CD1c-positive myeloid dendritic cell (primary cell): ENCODE data around the gene NT5E.

Experiments
- DNase-seq: peaks from one replicate; pipeline ENCODE4 v3.0.0-alpha.2; 2016; ENCODE audit errors: extremely low spot score

Gene NT5E

DNA sequence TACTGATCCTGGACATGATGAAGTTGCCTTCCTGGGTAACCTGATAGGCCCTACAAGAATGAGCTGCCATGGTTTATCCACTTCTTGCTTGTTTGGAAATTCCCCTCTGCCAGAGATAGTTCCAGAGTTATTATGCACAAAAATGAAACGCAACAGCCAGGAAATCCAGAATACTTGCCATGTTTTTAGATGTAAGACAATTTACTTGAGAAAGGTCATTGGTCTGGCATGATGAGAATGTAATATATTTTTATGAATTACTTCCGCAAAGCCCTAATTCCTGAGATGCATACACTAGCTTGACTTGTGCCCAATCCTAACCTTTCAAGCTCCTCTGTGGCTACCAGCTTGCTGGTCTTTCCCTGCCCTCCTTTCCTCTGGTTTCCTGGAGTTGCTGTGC is 27.9 kb upstream of the NT5E start:
- DNase-seq = no peak

DNA sequence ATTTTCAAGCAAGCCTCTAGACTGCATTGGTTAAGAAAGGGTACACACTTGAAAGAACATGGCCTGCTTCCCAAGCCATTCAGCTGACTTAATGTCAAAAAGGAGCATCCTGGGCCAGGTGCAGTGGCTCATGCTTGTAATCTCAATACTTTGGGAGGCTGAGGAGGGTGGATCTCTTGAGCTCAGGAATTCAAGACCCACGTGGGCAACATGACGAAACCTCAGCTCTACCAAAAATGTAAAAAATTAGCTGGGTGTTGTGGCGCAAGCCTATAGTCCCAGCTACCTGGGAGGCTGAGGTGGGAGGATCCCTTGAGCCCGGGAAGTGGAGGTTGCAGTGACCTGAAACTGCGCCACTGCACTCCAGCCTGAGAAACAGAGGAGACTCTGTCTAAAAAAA is 26.9 kb upstream of the NT5E start:
- DNase-seq = no peak

DNA sequence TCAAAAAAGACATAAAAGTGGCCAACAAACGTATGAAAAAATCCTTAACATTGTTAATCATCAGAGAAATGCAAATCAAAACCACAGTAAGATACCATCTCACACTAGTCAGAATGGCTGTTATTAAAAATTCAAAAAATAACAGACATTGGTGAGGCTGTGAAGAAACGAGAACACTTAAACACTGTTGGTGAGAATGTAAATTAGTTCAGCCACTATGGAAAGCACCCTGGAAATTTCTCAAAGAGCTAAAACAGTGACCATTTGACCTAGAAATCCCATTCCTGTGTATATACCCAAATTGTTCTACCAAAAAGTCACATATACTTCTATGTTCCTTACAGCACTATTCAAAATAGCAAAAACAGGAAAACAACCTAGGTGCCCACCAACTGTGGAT is 24.9 kb upstream of the NT5E start:
- DNase-seq = no peak

DNA sequence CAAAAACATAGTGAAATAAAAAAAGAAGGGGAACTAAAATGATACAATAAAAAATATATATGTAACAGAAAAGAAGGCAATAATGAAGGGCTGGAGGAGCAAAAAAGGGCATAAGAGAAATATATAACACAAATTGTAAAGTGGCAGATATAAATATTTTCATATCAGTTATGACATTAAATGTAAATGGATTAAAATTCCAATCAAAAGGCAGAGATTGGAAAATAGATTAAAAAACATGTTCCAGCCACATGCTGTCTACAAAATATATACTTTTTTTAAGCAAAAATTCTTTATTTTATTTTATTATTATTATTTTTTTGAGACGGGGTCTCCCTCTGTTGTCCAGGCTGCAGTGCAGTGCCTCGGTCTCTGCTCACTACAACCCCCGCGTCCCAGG is 23.9 kb upstream of the NT5E start:
- no peak for DNase-seq

DNA sequence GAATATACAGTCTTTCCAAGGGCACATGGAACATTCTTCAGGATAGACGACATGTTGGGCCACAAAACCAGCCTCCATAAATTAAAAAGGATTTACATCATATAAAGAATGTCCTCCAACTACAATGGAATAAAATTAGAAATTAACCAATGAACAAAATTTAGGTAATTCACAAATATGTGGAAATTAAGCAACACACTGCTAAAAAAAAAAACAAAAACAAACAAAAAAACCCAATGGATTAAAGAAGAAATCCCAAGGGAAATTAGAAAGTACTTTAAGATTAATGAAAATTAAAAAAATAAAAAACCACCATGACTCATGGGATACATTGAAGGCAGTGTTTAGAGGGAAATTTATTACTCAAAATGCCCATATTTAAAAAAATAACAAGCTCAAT is 21.4 kb upstream of the NT5E start:
- no peak for DNase-seq

DNA sequence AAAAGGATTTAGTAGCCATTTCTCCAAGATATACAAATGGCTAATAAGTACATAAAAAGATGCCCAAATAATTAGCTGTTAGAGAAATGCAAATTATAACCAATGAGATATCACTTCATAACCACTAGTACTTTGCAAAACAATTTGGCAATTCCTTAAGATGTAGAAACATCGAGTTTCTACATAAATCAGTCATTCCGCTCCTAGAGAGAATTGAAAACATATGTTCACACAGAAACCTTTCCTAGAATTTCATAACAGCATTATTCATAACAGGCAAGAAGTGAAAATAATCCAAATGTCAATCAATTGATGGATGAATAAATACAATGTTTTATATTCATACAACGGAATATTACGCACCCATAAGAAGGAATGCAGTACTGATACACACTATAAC is 20.5 kb upstream of the NT5E start:
- DNase-seq = no peak

DNA sequence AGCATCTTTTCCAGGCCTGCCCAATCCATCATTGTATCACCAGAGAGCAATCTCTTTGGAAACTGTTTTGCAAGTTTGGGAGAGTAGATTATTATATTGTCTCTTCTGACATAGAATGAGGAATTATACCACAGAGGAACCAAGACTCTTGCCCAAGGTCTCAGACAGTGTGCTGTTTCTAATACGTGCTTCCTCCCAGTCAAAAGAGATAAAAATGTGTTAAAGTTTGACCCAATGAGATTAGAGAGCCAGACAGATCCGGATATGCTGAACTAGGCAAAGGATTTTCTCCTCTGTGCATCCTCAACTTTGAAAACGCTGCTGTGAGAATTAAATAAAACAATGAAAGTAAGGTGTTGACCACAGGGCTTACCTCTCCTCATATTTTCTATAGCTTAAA is 18.6 kb upstream of the NT5E start:
- no peak for DNase-seq

DNA sequence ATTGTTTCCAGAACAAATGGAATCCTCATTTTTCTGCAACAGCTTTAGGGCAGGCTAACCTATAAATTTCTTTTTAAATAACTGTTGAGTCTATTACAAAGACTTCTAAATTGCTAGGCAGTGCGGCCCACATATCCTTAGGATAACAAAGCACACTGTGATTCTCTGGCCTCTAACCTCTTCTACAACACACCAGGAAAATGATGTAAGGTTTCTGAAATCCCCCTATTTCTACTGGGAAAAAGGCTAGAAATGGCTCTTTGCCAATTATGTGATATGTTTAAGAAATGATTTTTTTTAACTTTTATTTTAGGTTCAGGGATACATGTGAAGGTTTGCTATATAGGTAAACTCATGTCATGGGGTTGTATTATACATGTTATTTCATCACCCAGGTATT is 17.3 kb upstream of the NT5E start:
- no peak for DNase-seq

DNA sequence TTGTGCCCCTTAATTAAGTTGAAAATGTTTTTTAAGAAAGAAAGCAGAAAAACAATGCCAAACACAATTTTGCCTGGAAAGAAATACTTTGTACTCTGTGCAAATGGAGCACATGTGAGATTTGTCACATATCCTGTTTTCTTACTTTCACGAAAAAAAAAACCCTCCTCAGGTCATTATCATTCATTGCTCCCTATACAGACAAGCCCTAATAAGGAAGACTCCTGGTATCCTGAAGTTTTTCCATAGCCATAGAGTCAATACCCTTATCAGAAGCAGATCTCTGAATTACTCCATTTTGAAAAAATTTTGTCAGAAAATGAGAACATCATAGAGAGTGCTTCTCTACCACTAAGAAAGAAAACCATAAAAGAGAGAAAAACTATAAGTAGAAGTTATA is 14.0 kb upstream of the NT5E start:
- no peak for DNase-seq

DNA sequence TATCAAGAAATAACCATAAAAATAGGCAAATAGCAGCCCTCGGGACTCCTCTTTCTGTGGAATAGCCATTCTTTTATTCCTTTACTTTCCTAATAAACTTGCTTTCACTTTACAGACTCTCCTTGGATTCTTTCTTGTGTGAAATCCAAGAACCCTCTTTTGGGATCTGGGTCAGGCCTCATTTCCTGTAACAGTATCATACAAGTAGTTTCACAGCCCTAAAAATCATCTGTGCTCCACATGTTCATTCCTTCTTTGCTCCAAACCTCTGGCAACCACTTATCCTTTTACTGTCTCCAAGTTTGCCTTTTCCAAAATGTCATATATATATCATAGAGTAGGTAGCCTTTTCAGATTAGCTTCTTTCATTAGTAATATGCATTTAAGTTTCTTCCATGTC is 13.5 kb upstream of the NT5E start:
- no peak for DNase-seq

DNA sequence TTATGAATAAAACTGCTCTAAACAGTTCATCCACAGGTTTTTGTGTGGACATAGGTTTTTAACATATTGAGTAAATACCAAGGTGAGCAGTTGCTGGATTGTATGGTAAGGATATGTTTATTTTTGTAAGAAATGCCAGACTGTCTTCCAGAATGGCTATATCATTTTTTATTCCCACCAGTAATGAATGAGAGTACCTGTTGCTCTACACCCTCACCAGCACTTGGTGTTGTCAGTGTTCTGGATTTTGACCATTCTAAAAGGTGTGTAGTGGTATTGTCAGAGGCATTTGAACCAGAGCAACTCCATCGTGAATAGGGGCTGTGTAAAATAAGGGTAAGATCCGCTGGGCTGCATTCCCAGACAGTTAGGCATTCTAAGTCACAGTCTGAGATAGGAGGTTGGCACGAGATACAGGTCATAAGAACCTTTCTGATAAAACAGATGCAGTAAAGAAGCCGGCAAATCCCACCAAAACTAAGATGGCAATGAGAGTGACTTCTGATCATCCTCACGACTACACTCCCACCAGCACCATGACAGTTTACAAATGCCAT is 12.9 kb upstream of the NT5E start:
- no peak for DNase-seq

DNA sequence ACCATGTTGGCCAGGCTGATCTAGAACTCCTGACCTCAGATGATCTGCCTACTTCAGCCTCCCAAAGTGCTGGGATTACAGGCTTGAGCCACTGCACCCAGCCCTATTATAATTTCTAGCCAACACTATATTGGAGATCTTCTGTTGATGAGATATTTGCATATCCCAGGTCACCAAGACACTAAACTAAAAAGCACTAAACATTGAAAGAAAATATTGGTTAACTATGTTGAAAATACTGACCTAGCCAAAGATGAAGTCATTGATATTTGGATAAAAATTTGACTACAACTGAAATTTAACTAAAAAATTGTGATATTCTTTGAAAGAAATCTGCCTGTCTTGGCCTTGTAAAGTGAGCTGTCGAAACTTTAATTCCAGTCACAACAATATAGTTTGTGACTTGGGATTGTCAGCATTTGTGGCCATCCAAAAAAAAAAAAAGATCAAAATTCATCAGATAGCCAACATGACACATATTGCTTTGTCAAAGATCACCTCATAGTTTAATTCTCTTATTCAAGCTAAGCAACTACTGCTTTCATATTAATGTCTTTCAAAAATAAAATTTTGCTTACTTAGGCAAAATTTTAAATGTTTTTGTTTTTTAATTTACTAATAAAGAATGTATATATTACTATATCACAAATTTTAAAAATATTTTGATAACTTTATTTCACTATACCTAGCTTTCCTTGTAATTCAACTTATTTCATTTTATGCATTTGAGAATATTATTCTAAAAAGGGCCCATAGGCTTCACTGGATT is 6.3 kb upstream of the NT5E start:
- no peak for DNase-seq

DNA sequence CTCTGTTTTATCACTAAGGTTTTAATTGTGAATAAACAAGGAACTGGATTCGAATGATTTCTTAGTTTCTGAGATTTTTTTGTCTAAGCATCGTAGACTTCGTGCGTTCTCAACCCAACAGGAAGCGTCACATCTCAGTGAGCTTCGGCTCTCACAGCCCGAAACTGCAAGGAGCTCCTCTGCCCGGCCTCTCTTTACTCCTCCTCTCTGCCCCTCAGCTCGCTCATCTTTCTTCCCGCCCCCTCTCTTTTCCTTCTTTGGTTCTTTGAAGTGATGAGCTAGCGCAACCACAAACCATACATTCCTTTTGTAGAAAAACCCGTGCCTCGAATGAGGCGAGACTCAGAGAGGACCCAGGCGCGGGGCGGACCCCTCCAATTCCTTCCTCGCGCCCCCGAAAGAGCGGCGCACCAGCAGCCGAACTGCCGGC is 480 bp upstream of the NT5E start:
- DNase-seq = no peak

DNA sequence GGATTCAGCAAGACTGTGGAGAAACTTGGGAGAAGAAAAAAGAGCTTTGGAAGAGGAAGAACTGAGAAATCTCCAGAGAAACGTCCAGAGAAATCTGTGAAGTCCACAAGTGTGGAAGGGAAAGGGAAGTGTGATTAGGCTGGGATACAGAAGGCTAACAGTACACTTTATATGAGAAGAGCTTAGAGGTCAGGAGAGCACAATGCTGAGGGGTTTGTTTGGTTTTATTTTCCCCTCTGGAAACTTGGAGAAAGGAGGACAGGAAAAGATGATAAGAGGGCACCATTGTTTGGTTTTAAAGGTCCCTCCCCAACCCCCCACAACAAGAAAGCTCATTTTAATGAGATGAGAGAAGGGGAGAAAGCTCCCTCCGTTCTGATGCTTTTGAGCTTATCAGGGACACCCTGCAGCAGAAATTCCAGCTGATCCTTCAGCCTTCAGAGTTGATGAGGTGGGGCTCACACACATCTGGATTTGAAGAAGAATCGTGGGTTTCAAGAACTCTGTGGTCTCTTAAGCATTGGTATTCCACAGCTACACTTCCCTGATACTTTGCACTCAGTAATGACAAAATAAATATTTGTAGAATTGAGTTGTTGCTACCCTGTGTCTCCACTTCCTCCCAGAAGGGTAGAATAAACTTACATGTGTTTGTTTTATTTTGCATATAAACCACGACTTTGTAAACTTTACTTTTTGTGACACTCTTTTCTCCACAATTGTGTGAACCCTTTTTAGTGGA is 1.9 kb downstream of the NT5E start:
- no peak for DNase-seq

DNA sequence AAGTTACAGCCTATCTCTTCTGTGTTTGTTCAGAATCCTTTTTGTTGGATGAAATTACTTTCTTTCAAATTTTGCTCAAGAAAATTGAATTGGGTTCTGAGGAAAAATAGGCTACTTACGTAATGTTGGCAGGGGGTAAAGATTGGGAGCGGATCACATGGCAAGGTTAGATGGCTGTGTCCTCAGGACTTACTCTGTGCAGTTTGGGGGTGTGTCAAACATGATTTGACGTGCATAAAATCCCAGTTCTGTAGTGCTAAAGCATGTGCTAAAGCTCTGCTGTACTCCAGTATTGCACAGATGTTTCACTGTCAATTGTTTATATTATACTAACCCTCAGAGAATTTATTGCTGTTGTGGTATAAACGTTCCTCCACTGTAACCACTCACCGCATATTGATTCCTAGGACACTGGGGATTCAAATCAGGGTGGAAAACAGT is 2.6 kb downstream of the NT5E start:
- no peak for DNase-seq

DNA sequence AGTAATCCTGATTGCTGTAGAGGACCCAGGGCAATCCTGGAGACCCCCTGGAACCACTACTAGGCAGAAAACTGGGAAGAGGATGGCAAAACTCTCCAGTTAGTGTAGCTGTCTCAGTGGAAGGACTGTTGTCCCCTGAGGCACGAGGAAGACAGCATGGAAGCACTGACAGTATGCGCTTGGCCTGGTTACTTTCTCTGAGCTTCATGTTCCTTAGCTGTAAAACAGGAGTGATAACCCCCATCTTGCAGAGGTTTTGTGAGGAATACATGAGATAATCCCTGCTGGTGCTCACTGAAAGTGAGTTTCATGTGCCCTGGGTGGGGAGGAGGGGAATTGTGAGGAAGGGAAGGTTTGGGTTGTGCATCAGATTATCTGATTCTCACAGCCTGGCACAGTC is 3.2 kb downstream of the NT5E start:
- DNase-seq = no peak

DNA sequence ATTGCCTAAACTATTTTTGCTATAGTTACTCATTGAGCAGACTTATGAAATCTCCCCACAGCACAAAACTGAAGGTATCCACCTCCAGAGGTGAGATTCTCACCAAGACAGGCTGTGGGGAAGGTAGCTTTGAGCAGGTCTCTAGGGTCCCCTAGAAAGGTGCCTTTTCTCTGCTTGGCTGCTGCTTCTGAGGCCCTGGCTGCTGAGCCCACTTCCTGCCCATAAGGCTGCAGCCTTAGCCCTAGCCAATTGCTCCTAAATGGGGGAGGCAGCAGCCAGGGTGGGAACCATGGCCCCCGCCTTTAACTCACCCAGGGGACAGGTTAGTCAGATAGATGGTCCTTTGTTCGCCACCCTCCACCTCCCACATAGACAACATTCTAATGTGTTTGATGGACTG is 3.6 kb downstream of the NT5E start:
- DNase-seq = no peak

DNA sequence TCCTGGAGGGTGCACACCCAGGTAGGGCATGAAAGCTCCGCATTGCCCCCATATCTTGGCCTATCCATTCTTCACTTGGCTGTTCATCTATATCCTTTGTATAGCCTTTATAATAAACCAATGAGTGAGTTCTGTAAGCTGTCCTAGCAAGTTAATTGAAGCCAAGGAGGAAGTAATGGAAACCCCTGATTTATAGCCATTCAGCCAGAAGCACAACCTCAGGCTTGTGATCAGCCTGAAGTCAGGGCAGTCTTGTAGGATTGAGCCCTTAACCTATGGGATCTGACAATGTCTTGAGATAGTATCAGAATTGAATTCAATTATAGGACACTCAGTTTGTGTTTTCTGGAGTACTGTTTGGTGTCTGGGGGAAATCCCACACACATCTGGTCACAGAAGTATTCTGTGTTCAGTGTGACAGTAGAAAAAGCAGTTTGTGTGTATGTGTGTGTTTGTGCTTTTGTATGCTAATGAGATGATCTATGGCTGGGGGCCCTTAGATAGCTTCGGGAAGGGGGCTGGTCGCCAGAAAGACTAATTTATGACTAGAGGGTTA is 5.7 kb downstream of the NT5E start:
- DNase-seq = no peak

DNA sequence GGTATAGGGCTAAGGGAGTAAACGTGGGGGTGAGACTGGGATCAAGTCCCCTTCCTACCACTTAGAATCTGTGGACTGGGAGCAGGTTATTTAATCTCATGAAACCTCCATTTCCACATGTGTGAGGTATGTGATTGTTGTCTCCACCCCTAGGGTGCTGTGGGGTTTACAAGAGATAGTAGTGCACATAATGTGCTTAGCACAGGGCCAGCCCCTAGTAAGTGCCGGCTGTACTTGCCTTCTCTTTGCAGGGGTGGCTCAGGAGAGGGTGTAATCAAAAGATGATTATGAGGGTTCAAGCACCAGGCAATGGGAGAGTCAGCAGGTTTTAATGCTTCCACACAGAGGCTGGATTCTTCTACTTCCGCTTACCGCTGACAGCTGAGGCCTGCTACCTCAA is 6.9 kb downstream of the NT5E start:
- DNase-seq = no peak

DNA sequence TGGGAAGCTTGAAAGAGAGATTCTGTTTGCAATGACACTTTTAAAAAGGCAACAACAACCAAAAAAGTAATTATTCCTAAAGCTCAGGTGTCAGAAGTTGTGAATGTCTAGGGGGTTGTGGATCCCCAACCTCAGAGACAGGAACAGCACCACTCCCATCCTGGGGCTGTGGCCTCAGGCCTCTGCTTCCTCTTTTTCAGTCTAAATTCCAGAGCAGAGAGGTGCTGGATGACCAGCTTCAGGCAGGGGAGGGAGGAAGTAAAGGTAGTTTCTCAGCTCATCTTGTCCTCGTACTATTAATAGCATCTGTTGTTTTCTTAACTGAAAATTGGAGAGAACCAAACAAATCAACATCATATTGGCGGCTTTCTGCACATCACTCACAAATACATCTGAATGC is 8.3 kb downstream of the NT5E start:
- DNase-seq = no peak

DNA sequence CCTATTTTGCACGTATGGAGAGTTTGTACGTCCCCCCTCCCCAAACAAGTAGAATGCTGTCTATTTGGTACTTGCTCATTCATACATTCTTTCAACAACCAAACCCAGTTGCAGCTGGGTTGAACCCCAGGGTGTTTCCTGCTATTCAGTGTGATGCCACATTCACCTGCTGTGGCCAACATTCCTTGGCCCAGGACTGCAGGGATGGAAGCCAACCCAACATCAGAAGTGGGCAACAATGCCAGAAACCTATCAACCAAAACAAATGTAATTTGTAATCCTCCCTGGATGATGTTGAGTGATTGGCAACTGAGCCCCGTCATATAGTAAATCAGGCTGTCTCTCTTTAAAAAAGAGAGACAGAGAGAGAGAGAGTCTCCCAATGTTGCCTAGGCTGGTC is 8.9 kb downstream of the NT5E start:
- no peak for DNase-seq

DNA sequence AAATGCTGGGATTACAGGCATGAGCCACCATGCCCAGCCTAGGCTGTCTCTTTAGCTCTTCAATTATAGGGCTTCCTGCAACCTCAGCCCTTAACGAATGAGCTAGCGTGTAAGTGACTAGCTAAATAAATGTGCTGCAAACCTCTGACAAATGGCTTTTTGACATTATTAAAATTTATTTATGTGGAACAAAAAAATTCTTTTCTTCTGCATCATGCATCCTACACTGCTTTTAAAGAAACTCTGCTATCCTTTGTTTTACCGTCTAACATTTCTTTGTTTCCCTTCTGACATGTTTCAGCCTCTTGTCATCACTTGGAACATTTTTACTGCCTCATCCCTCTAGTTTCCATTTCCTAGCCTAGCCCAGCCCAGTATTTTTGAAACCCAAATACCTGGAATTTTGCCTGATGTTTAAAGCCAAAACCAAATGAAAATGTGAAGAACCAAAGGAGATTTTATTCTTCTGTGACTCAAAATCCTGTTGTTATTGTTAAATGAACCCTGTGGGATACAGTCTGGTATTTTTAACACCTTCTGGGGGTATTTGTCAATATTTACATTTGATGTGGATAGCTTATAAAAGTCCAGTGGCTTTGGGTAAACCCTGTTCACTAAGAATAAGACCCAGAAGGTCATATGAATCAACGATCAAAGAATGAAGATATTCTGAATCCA is 9.5 kb downstream of the NT5E start:
- no peak for DNase-seq
